HG03196 (cell line): ENCODE measurements around the gene ST8SIA1.

Source experiments
- ATAC-seq: cut with Tn5 transposase; IDR thresholded peaks from one replicate; pipeline ENCODE4 v1.9.1; 2021; ENCODE audit not compliant: unreplicated experiment

Gene ST8SIA1

GRCh38 chr12:22332202-22332601, 2.3 kb downstream of the ST8SIA1 start:
- no peak for ATAC-seq

GRCh38 chr12:22329621-22330020, 4.9 kb downstream of the ST8SIA1 start:
- ATAC-seq, result no peak

DNA sequence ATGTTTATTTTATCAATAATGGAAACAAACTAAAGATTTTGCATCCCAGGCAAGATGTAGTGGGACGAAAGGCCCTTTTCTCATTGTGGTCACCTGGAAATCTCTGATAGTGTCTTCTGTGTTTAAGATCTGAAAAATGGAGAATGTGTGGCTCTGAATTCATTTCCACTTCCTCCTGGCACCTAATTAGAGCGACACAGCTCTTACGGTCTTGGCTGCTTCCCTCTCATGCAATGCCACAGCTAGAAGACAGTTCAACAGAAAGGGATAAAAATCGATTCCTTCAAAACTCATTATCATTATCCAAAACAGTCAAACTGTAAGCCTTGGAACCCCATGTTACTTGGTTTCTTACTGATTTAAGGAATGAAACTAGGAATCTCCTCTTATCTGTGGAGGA, 9.3 kb downstream of the ST8SIA1 start:
- ATAC-seq, result no peak

DNA sequence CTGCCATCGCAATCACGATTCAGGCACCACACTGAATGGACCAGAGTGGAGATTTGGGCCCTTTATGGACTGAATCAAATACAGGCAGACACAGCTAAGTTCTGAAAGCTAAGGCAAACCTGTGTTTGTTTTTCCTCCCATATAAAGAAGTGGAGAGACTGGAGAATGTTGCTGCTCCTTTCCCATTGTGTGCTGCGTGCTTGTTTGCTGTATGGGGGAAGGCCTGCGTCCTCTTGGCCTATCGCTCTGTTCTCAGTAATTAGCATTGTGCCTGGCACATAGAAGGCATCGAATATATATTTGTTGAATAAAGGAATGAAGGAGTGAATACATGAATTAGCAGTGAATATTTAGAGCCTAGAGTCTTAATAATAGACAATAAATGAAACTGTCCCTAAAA, 12.4 kb downstream of the ST8SIA1 start:
- ATAC-seq, result no peak

GRCh38 chr12:22321638-22322037, 12.9 kb downstream of the ST8SIA1 start:
- ATAC-seq, result no peak

GRCh38 chr12:22321018-22321605, 13.4 kb downstream of the ST8SIA1 start:
- no peak for ATAC-seq

DNA sequence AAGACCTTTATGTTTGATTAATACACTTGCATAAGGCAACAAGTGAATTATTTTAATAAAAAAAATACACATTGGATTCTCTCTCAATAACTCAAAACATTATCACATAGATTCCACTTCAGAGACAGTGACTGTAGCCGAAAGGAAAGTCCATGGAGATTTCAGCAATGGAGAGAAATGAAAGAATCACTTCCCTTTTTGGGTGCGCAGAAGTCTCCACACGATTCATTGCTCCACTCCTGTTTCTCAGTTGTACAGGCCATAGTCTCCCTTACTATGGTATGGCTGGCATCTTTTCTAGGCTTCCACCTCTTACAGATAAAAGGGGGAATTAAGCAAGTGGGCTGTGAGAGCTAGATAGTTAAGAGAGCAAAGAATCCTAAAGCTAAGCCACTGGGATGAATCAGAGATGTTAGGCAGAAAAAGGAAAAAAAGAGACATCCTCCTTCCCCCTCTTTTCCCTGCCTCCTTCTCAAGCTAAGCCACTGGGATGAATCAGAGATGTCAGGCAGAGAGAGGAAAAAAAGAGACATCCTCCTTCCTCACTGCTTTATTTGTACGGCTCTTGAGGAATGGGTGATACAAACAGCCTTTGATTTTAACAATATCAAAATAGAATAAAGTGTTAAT, 16.3 kb downstream of the ST8SIA1 start:
- ATAC-seq, result no peak

DNA sequence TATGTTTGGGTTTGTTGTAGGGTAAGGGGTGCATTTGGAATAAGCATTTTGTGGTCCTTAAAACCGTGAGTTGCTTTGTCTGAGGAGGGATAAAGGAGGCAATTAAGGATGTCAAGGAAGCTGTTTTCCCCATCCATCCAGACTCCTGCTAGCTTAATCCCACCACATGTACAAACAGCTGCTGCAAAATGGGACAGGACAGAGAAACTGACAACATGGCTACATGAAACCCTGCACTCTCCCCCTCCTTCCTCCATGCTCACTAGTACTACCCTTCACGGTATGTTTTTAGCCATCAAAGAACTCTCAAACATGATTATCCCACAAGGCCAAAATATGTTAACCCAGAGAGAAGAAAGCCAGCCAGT, 20.6 kb downstream of the ST8SIA1 start:
- ATAC-seq, result no peak

DNA sequence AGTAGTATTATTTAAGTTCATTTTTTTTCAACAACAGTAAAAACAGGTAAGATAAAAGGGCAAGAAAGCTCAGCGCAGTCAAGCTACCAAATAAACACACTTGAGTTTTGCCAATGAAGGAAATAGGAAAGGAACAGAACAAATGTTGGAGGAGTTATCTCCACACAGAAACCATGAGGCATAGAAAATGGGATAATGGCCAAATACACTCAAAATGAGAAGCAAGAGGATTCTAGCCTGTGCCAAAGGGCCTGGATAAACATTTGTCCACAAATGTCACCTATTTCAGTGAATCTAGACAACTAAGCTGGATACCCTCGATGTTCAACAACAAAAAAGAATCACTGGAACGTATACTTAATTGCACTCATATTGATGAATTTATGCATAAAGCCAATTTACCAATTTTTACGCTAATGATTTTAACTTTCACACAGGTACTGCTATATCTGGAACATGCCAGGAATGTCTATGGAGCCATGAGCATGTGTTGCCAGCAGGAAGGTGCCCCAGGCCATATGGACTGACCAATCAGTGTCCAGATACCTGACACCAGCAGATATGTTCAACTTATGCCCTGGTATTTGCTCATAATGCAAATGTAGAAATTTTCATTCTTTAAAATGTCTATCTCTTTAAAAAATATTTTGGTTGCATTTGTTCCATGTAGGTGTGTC, 21.1 kb downstream of the ST8SIA1 start:
- ATAC-seq, result no peak

DNA sequence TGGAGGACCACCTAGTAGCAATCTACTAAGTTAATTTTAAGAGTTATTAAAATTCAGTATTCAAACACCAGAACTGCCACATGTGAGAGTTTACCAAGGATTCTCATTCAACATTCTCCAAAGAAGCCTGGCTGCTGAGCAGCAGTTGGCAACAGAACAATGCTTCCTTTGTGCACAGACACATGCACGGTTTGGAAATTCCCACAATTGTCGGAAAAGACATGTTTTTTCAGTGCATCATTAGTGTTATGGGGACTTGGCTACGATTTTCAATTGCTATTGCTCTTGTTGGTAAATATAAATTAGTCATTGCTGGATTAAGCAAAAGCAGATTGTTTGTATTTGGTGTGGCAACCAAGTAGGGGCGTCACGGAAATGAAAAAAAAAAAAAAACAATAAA, 22.2 kb downstream of the ST8SIA1 start:
- no peak for ATAC-seq

DNA sequence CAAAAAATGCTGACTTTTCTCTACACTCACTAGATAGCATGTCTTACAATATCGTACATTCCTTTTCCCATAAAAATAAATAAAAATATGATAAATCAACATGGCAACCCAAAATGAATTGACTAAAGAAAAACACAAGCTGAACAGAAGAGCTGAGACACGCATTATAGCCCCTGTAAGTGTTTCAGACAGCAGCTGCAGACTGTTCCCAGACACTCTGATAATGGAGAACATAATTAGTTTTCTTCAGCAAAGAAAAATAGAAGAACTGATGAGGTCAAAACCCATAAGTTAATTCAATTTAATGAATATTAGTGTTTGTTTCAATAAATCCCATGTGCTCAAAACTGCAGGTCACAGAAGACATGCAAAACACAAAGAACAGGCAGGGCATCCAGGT, 23.8 kb downstream of the ST8SIA1 start:
- no peak for ATAC-seq

DNA sequence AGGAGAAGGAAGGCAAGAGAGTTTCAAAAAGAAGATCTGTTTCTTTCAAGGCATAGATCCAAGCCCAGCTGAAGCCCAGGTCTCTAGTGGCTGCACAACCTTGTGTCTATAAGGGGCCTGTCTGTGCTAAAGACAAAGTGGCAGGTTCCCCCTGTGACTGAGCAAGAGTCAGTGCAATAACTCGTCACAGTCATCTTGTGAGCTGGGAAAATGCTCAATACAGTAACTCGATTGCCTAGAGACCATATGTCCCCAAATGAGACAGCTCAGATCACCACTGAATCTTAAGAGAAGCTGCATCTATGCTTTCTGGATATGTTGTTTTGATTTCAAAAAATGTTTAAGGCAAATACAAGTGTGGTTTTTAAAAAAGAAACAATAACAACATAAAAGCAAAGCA, 24.2 kb downstream of the ST8SIA1 start:
- ATAC-seq, result no peak

DNA sequence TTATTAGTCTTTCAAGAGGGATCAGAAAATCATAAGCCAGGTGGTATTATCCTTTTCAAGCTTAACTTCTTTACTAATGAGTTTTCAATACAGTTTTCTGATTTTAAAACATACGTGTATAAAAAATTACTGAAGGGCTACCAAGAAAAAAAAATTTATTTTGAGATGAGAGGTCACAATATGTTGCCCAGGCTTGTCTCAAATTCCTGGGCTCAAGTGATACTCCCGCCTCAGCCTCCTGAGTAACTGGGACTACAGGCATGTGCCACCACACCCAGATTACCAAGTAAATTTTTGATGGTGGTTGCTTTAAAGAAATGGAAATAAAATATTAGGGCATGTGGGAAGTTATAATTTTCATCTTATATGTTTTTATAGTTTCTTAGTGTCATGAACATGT, 26.7 kb downstream of the ST8SIA1 start:
- ATAC-seq, result no peak

- ATAC-seq, result no peak
Observed at GRCh38 chr12:22306311-22306710, 28.2 kb downstream of the ST8SIA1 start.

DNA sequence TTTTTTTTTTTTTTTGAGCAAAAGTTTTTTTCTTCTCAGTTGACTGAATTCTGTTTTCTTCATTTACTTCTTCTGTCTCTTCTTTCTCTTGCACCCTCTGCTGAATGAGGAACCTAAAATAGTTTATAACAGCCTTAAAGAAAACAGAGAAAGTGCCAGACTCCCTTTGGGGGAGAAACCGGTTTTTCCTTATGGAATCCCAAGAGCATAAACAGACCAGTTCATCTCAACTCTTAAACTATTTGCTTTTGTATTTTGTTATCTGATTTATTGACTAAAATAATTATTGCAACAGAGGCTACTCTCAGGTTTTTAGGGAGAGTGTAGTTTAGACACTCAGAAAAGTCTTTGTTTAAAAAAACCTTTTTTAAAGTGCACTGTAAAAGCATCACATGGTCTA, 30.2 kb downstream of the ST8SIA1 start:
- ATAC-seq, result no peak

- ATAC-seq, result no peak
Observed at GRCh38 chr12:22299294-22299912, 35.1 kb downstream of the ST8SIA1 start.

GRCh38 chr12:22289250-22289649, 45.3 kb downstream of the ST8SIA1 start:
- no peak for ATAC-seq

GRCh38 chr12:22287776-22288621, 46.5 kb downstream of the ST8SIA1 start:
- no peak for ATAC-seq

- ATAC-seq, result no peak
Observed at GRCh38 chr12:22287101-22287500, 47.4 kb downstream of the ST8SIA1 start.

DNA sequence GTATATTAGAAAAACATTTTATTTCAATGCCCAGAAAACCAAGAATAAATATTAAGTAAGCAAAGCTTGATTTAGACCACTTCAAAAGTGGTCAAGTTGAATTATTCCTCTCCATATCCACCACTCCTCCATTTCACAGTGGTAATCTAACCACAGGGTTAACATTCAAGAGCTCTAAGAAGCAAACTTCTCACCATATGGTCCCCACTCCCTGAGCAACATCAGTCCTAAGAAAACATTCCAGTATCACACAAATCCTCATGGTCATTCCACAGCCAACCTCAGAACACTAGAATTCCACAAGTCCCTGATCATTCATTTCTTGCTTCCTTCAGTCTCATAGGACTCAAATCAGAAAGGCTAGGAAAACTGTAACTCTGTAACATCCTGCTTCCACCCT, 47.9 kb downstream of the ST8SIA1 start:
- no peak for ATAC-seq

DNA sequence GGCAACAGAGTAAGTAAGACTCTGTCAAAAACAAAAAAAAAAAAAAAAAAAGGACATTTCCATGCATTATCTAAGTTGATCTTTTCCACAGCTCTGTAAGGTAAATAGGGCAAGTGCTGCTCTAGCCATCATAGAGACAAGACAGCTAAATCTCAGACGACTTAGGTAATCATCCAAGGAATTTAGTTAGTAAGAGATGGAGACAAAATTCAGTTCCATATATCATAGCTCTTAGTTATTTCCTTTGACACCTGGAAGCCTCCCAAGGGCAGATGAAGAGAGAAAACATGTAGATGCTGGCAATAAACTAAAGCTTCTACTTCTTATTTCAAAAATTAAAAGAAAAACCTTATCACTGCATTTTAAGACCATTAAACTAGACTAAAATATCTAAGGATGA, 48.7 kb downstream of the ST8SIA1 start:
- ATAC-seq, result no peak
